ENCODE results near the gene KIF26B. TPM values are rescaled to one million over a fixed set of nuclear protein-coding genes. Genes with fewer than 3 reads are reported as not detected.

KIF26B gene
- total RNA-seq, 1 experiment from 2014 or later = 1.6 TPM

DNA sequence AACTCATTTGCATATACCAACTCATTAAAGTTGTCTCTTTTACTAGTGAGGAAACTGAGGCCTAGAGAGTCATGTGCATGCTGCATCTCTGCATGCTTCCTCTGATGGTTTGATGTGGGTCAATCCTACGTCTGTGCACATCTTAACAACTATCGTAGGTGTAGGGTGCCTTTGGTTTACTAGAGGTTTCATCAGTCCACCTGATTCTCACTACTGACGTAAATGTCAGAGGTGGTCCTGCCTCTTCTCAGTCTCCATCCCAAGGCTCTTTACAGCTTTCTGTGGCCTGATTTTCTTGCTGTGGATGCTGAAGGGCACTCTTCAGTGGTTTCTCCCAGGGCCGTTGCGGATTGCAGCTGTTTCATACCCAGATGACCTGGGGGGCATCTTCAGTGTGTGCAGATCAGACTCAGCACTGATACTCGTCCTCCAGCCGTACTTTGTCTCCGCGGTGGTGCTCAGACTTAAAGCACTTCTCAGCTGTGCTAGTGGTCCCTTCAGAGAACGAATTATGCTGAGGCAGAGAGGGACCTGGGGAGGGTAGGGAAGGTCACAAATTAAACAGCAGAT lies 407.0 kb downstream of the KIF26B start:
- ChIA-PET CTCF (no interaction called here), POLR2A (no interaction called here)
- Mint-ChIP-seq H3K27ac (ENCODE audit: low read depth, unreplicated experiment) (no peak overlapping the region), H3K9me3 (ENCODE audit: unreplicated experiment) (no peaks in the 10 kb centered on the region), H3K4me3 (ENCODE audit: unreplicated experiment) (no peak overlapping the region), H3K4me1 (ENCODE audit: insufficient read depth, unreplicated experiment) (no peaks in the 10 kb centered on the region), H3K27me3 (ENCODE audit: insufficient read depth, unreplicated experiment) (peaks cover 69% of the 10 kb centered on the region), H3K36me3 (ENCODE audit: insufficient read depth, unreplicated experiment) (no peaks in the 10 kb centered on the region)
- DNase-seq (ENCODE audit: unreplicated experiment) = no peak
- TF ChIP-seq, protein P1, sequence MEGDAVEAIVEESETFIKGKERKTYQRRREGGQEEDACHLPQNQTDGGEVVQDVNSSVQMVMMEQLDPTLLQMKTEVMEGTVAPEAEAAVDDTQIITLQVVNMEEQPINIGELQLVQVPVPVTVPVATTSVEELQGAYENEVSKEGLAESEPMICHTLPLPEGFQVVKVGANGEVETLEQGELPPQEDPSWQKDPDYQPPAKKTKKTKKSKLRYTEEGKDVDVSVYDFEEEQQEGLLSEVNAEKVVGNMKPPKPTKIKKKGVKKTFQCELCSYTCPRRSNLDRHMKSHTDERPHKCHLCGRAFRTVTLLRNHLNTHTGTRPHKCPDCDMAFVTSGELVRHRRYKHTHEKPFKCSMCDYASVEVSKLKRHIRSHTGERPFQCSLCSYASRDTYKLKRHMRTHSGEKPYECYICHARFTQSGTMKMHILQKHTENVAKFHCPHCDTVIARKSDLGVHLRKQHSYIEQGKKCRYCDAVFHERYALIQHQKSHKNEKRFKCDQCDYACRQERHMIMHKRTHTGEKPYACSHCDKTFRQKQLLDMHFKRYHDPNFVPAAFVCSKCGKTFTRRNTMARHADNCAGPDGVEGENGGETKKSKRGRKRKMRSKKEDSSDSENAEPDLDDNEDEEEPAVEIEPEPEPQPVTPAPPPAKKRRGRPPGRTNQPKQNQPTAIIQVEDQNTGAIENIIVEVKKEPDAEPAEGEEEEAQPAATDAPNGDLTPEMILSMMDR (IDR thresholded peaks at IDR 0.05; ENCODE audit: unreplicated experiment) = no peak
- intact Hi-C loops (cut with micrococcal nuclease) = no loop called here
- BruUV-seq (replicated peaks) = no TSS peak

DNA sequence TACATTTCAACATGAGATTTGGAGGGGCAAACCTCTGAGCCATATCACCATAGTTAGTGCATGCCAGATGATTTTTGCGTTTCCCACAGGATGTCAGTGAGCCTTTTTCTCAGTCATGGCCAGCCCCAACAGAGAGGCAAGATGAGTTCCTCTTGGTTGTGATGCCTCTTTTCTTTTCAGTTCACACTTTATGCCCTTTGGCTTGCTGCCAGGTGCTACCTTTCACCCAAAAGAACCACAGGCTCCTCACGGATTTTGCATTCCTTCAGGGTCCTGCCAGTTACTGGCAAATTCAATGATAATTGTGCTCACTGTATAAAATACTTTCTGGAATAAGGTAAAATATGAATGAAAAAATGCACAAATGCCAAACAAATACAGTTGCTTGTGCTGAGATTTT lies 411.3 kb downstream of the KIF26B start:
- BruUV-seq (replicated peaks) = no TSS peak
- intact Hi-C loops (cut with micrococcal nuclease) = no loop called here
- Mint-ChIP-seq H3K36me3 (ENCODE audit: insufficient read depth, unreplicated experiment) (no peaks in the 10 kb centered on the region), H3K27ac (ENCODE audit: low read depth, unreplicated experiment) (no peak overlapping the region), H3K27me3 (ENCODE audit: insufficient read depth, unreplicated experiment) (peaks cover 56% of the 10 kb centered on the region), H3K9me3 (ENCODE audit: unreplicated experiment) (no peaks in the 10 kb centered on the region), H3K4me3 (ENCODE audit: unreplicated experiment) (no peak overlapping the region), H3K4me1 (ENCODE audit: insufficient read depth, unreplicated experiment) (no peaks in the 10 kb centered on the region)
- TF ChIP-seq, protein P1 (IDR thresholded peaks at IDR 0.05; ENCODE audit: unreplicated experiment) = no peak
- ChIA-PET CTCF (interaction anchor here (1.0 kb wide), 1 partner anchor 37 kb away, joined by 3 read pairs; no protein-coding TSS in a partner anchor), POLR2A (interaction anchor here (0.6 to 1.4 kb wide), 2 partner anchors 52 to 409 kb away, joined by 3 to 4 read pairs; no protein-coding TSS in a partner anchor)
- no peak for DNase-seq (ENCODE audit: unreplicated experiment)

DNA sequence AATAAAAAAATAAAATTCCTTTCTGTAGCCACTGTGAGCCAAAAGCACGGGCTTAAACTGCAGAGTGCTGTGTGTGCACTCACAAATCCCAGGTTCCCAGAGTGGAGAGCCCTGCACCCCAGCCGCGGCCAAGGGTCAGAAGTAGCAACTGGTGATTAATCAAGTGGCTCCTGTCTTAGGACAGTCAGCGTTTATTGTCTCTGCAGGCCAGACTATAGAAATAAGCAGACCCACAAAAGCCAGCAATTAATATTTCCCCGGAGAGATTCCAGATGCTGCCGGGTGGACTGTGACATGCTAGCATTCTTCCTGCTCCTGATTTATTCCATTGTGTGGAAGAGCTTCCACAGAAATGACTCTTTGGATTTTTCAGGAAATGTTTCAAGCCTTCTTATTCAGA lies 412.2 kb downstream of the KIF26B start:
- intact Hi-C loops (cut with micrococcal nuclease) = no loop called here

GRCh38 chr1:245571815-245572294 lies 417.1 kb downstream of the KIF26B start:
- Mint-ChIP-seq H3K27me3 (ENCODE audit: insufficient read depth, unreplicated experiment) (peaks cover 51% of the 10 kb centered on the region), H3K4me1 (ENCODE audit: insufficient read depth, unreplicated experiment) (no peaks in the 10 kb centered on the region), H3K4me3 (ENCODE audit: unreplicated experiment) (no peak overlapping the region), H3K9me3 (ENCODE audit: unreplicated experiment) (no peaks in the 10 kb centered on the region), H3K36me3 (ENCODE audit: insufficient read depth, unreplicated experiment) (no peaks in the 10 kb centered on the region), H3K27ac (ENCODE audit: low read depth, unreplicated experiment) (no peak overlapping the region)
- ChIA-PET POLR2A (interaction anchor here (0.9 kb wide), 1 partner anchor 14 kb away, joined by 3 read pairs; no protein-coding TSS in a partner anchor), CTCF (interaction anchor here (0.6 to 0.9 kb wide), 3 partner anchors 12 to 643 kb away, joined by 3 read pairs; no protein-coding TSS in a partner anchor)
- BruUV-seq (replicated peaks) = no TSS peak
- no peak for DNase-seq (ENCODE audit: unreplicated experiment)
- intact Hi-C loops (cut with micrococcal nuclease) = no loop called here
- TF ChIP-seq, protein P1 (IDR thresholded peaks at IDR 0.05; ENCODE audit: unreplicated experiment) = no peak

More for the DNA sequence above, 412.2 kb downstream of the KIF26B start:
- Mint-ChIP-seq H3K27ac (ENCODE audit: low read depth, unreplicated experiment) (no peak overlapping the region), H3K4me3 (ENCODE audit: unreplicated experiment) (no peak overlapping the region), H3K4me1 (ENCODE audit: insufficient read depth, unreplicated experiment) (no peaks in the 10 kb centered on the region), H3K9me3 (ENCODE audit: unreplicated experiment) (no peaks in the 10 kb centered on the region), H3K36me3 (ENCODE audit: insufficient read depth, unreplicated experiment) (no peaks in the 10 kb centered on the region), H3K27me3 (ENCODE audit: insufficient read depth, unreplicated experiment) (peaks cover 61% of the 10 kb centered on the region)
- TF ChIP-seq, protein P1 (IDR thresholded peaks at IDR 0.05; ENCODE audit: unreplicated experiment) = no peak
- POLR2A ChIA-PET = no interaction called here
- CTCF ChIA-PET = interaction anchor here (0.9 kb wide), 1 partner anchor 395 kb away, joined by 4 read pairs; no protein-coding TSS in a partner anchor
- BruUV-seq (replicated peaks) = no TSS peak
- DNase-seq (ENCODE audit: unreplicated experiment) = no peak
